ENCODE measurements around the gene POLR1B. TPM values are rescaled to one million over a fixed set of nuclear protein-coding genes. Genes with fewer than 3 reads are reported as not detected.
"Not testable (repeated sequence)": the region's sequence is repeated elsewhere in the genome, so short reads cannot be mapped to it uniquely, and the experiment has no call there.

POLR1B gene
- total RNA-seq, 1 experiment from 2014 or later = 31.7 TPM

DNA sequence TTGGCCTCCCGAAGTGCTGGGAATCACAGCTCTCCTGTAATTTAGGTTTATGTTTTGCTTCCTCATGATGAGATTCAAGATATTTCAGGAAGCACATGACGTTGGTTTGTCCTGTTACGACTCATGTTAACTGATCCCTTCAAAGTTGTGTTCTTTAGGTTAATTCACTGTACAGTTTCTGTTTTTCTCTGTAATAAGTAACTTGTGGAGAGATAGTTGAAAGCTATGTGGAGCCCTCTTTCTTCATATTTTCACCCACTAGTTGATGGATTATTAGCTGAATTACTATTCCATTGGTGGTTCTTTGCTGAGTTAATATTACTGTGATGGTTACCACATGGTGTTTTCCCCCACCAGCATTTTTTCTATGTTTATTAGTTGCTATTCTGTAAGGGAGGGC lies 23.8 kb downstream of the POLR1B start:
- Histone ChIP-seq H4K20me1 (ENCODE audit: low read length) (no peaks in the 10 kb centered on the region), H3F3A (ENCODE audit: low read length, unreplicated experiment) (no peaks in the 10 kb centered on the region), H3K79me2 (ENCODE audit: low read length) (no peaks in the 10 kb centered on the region), H3K9ac (ENCODE audit: low read length) (no peak overlapping the region), H3K27me3 (ENCODE audit: low read length) (no peaks in the 10 kb centered on the region), H3K4me1 (ENCODE audit: insufficient read depth, low read length) (no peaks in the 10 kb centered on the region), H3K4me3 (ENCODE audit: low read length) (no peak overlapping the region), H2AFZ (ENCODE audit: low read length) (no peak overlapping the region), H3K4me2 (ENCODE audit: low read length) (no peak overlapping the region), H3K27ac (ENCODE audit: low read length) (no peak overlapping the region), H3K36me3 (ENCODE audit: low read depth, low read length) (peaks cover 64% of the 10 kb centered on the region), H3K9me2 (replicated peaks; ENCODE audit: low read length) (no peaks in the 10 kb centered on the region), H3K9me3 (ENCODE audit: low read length) (no peaks in the 10 kb centered on the region)
- ChIA-PET CTCF (no interaction called here), POLR2A (ENCODE audit: unreplicated experiment) (no interaction called here)
- intact Hi-C loops (cut with micrococcal nuclease) = no loop called here
- TF ChIP-seq EZH2 (IDR thresholded peaks at IDR 0.05; ENCODE audit: low read length, unreplicated experiment) = no peak
- no peak for TF ChIP-seq CTCF (conservative IDR thresholded peaks at IDR 0.05; ENCODE audit: low read depth, low read length)
- TF ChIP-seq EZH2phosphoT487 (IDR thresholded peaks at IDR 0.05; ENCODE audit: borderline replicate concordance, low read length) = no peak
- ATAC-seq = no peak
- DNase-seq = no peak
- no TSS peak for BruUV-seq (replicated peaks)

- H3K79me2 ChIP-seq (ENCODE audit: low read length); POLR2A ChIA-PET (ENCODE audit: unreplicated experiment); H3K4me2 ChIP-seq (ENCODE audit: low read length); BruUV-seq (replicated peaks); H3K4me1 ChIP-seq (ENCODE audit: insufficient read depth, low read length); H3K9me3 ChIP-seq (ENCODE audit: low read length); DNase-seq; CTCF ChIA-PET; H3F3A ChIP-seq (ENCODE audit: low read length, unreplicated experiment); ATAC-seq; intact Hi-C loops (cut with micrococcal nuclease); H4K20me1 ChIP-seq (ENCODE audit: low read length); H3K27me3 ChIP-seq (ENCODE audit: low read length); H3K27ac ChIP-seq (ENCODE audit: low read length); H2AFZ ChIP-seq (ENCODE audit: low read length); H3K4me3 ChIP-seq (ENCODE audit: low read length); H3K9me2 ChIP-seq (replicated peaks; ENCODE audit: low read length); H3K9ac ChIP-seq (ENCODE audit: low read length): not testable (repeated sequence)
- peaks cover 64% of the 10 kb centered on the region for H3K36me3 ChIP-seq (ENCODE audit: low read depth, low read length)
These were observed 24.2 kb downstream of the POLR1B start for GRCh38 chr2:112566508-112566907.

DNA sequence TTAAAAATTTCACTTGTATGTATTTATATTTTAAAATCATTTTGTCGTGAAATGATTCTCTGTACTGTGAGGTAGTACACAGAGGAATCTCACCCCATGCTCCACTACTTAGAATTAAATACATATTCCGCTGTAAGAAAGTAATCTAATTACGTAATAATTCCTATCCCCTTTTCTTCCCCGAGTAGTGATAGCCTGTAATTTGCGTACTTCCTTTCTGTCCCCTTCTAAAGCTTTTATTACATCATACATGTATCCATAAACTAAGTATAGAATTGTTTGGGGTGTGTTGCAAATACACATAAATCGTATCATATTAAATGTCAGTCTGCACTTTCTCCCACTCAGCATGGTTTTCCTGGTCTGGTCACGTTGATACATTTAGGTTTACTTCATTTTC lies 29.7 kb downstream of the POLR1B start:
- intact Hi-C loops (cut with micrococcal nuclease) = no loop called here
- CTCF ChIA-PET = no interaction called here
- peaks cover 79% of the 10 kb centered on the region for H3K36me3 ChIP-seq (ENCODE audit: low read depth, low read length)
- H3K4me2 ChIP-seq (ENCODE audit: low read length) = no peak overlapping the region
- H3K27ac ChIP-seq (ENCODE audit: low read length) = no peak overlapping the region
- ATAC-seq (no peak), DNase-seq (no peak)
- H2AFZ ChIP-seq (ENCODE audit: low read length) = no peak overlapping the region
- H3K4me3 ChIP-seq (ENCODE audit: low read length) = no peak overlapping the region
- no peaks in the 10 kb centered on the region for H3K27me3 ChIP-seq (ENCODE audit: low read length)
- H3K4me1 ChIP-seq (ENCODE audit: insufficient read depth, low read length) = no peaks in the 10 kb centered on the region
- no TSS peak for BruUV-seq (replicated peaks)
- H3F3A ChIP-seq (ENCODE audit: low read length, unreplicated experiment) = no peaks in the 10 kb centered on the region
- no peaks in the 10 kb centered on the region for H4K20me1 ChIP-seq (ENCODE audit: low read length)
- H3K9me3 ChIP-seq (ENCODE audit: low read length) = no peaks in the 10 kb centered on the region
- no peak overlapping the region for H3K9ac ChIP-seq (ENCODE audit: low read length)
- POLR2A ChIA-PET (ENCODE audit: unreplicated experiment) = no interaction called here
- TF ChIP-seq EZH2phosphoT487 (IDR thresholded peaks at IDR 0.05; ENCODE audit: borderline replicate concordance, low read length) (no peak), EZH2 (IDR thresholded peaks at IDR 0.05; ENCODE audit: low read length, unreplicated experiment) (no peak), CTCF (conservative IDR thresholded peaks at IDR 0.05; ENCODE audit: low read depth, low read length) (no peak)
- no peaks in the 10 kb centered on the region for H3K79me2 ChIP-seq (ENCODE audit: low read length)
- no peaks in the 10 kb centered on the region for H3K9me2 ChIP-seq (replicated peaks; ENCODE audit: low read length)
